OCI-LY1 (cell line): ENCODE measurements around the gene PTPRO.

Source experiments
- EZH2 ChIP-seq: fragments of 200-600 bp; sonication (generic), shearing (Covaris generic); IDR thresholded peaks from 2 replicates; pipeline ENCODE4 v1.8.0; 2017; ENCODE audit warnings: borderline replicate concordance, mixed run types, mild to moderate bottlenecking, antibody characterized with exemption, low read length, moderate library complexity, mixed read lengths
- TF ChIP-seq, protein P1 (sequence below): fragments of 200-600 bp; sonication (generic), shearing (Covaris generic); IDR thresholded peaks from 2 replicates; pipeline ENCODE4 v1.5.1; 2017; ENCODE audit warnings: mild to moderate bottlenecking, antibody characterized with exemption, low read length, moderate library complexity, mixed read lengths

DNA sequence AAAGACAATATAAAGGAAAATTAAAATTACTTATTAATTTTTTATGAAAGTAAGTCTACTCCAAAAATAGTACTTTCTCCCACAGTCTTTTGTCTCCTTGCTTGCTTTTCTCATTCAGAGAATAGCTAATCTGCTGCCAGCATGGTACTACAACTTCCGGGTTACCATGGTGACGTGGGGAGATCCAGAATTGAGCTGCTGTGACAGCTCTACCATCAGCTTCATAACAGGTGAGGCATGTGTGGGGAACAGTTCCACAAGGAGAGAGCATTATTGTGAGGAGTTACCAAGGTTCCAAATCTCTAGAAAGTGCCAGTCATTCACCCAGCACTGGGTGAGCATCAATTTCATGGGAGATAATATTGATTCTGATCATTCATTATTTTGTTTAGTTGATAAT, 197.8 kb downstream of the PTPRO start:
- TF ChIP-seq, protein P1, sequence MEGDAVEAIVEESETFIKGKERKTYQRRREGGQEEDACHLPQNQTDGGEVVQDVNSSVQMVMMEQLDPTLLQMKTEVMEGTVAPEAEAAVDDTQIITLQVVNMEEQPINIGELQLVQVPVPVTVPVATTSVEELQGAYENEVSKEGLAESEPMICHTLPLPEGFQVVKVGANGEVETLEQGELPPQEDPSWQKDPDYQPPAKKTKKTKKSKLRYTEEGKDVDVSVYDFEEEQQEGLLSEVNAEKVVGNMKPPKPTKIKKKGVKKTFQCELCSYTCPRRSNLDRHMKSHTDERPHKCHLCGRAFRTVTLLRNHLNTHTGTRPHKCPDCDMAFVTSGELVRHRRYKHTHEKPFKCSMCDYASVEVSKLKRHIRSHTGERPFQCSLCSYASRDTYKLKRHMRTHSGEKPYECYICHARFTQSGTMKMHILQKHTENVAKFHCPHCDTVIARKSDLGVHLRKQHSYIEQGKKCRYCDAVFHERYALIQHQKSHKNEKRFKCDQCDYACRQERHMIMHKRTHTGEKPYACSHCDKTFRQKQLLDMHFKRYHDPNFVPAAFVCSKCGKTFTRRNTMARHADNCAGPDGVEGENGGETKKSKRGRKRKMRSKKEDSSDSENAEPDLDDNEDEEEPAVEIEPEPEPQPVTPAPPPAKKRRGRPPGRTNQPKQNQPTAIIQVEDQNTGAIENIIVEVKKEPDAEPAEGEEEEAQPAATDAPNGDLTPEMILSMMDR, result no peak
- TF ChIP-seq EZH2, result no peak
